EL (cell line): ENCODE results near the gene IFIT2.
"Not testable (repeated sequence)": the region's sequence is repeated elsewhere in the genome, so short reads cannot be mapped to it uniquely, and the experiment has no call there.

ENCODE experiments used
- DNase-seq: peaks from one replicate; pipeline ENCODE4 v3.0.0-alpha.2; 2016

The IFIT2 gene, protein sequence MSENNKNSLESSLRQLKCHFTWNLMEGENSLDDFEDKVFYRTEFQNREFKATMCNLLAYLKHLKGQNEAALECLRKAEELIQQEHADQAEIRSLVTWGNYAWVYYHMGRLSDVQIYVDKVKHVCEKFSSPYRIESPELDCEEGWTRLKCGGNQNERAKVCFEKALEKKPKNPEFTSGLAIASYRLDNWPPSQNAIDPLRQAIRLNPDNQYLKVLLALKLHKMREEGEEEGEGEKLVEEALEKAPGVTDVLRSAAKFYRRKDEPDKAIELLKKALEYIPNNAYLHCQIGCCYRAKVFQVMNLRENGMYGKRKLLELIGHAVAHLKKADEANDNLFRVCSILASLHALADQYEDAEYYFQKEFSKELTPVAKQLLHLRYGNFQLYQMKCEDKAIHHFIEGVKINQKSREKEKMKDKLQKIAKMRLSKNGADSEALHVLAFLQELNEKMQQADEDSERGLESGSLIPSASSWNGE

DNA sequence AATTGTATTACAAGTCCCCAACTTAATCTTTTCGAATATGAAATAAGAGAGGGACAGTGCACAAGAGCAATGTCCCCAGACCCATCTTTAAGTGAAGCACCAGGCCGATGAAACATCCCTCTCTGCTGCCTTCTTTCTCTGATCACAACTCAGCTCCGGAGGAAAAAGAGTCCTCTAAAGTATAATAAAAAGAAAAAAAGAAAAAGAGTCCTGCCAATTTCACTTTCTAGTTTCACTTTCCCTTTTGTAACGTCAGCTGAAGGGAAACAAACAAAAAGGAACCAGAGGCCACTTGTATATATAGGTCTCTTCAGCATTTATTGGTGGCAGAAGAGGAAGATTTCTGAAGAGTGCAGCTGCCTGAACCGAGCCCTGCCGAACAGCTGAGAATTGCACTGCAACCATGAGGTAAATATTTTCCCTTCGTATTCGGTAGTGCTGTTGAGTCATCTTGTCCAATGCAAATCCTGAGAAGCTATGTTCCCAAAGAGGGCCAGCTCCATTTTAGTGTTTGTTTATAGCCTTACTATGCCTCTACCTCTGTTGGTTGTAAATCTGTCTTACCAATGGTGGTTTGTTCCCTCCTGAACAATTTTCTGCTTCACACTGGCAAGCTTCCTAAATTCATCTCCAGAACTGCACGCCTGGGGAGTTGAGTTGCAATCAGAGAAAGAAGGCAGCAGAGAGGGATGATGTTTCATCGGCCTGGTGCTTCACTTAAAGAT is at the start of gene IFIT2:
TSS of gene IFIT2 (plus strand) at position 326 of the 725 bp plus-strand sequence. CDS start at position 404, 78 bp downstream.
- peak; percentile 71 for DNase-seq

DNA sequence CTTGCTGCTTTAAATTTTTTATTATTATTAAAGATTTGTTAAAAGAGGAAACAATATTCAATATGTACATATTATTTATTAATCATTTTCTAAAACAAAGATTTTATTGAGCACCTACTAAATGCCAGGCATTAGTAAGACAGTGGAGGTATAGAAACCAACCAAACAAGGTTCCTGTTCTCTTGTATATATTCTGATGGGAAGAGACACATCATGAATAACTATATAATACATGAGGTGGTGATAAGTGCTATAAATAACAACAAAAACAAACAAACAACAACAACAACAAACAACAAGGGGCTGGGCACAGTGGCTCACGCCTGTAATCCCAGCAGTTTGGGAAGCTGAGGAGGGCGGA is 49.6 kb upstream of the IFIT2 start:
- no peak for DNase-seq

DNA sequence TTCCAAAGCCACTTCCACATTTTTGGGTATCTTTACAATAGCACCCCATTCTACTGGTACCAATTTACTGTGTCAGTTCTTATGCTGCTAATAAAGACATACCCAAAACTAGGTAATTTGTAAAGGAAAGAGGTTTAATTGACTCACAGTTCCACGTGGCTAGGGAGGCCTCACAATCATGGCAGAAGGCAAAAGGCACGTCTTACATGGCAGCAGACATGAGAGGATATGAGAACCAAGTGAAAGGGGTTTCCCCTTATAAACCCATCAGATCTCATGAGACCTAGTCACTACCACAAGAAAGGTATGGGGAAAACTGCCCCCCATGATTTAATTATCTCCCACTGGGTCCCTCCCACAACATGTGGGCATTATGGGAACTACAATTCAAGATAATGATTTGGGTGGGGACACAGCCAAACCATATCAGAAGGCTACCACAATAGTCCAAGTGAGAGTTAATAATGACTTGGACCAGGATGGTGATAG is 46.7 kb upstream of the IFIT2 start:
- DNase-seq, result not testable (repeated sequence)

DNA sequence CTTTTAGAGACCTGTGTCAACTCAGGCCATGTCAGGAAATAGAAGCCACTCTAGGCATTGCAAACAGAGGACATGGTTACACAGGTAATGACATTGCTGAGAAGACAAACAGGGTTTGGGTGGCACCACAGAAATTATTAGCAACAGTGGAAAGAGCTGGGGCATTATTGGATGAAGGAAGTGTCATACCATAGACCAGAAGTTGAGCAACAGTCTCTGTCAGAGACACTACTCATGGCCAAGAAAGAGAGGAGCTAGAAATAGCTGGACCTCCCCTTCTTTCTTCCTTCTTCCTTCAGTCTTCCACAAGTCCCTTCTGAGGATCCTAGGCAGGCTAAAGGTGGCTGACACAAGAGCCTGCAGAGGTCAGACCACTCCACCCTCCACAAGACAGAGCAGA is 46.1 kb upstream of the IFIT2 start:
- no peak for DNase-seq

DNA sequence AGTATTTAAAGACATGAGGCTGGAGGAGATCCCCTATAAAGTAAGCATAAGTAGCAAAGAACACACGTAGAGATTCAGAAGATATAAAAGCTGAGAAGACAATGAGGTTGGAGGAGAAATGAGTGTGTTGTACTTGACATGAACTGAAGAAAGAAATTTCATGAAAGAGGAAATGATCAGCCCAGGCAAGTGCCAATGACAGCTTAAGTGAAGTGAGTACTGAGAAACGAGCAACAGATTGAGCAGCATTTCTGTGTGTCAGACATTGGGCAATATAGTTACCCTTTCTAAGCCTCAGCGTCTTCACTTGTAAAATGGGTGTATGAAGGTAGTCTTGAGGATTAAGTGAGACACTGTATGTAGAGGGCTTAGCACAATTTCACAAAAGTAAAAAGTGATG is 45.5 kb upstream of the IFIT2 start:
- no peak for DNase-seq

GRCh38 chr10:89256962-89257361 is 44.9 kb upstream of the IFIT2 start:
- no peak for DNase-seq

DNA sequence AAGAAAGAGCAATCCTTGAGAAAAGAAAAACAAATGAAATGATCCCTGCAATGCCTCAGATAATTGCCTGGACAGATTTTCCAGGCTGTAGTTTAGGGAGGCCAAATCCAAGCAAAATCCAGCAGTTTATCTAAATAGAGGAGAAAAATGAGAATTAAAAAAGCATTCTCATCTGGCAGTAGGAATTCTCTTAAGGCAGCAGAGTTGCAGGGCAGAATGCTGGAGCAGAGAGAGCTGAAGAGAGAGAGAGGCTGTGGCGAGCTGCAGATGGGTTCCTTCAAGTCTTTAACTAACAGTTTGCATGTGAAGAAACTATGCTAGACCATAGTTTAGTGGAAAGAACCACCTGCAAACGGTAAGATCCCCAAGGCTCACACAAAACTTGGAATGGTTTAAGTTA is 44.3 kb upstream of the IFIT2 start:
- DNase-seq, result no peak

- DNase-seq, result no peak
These were observed 43.0 kb upstream of the IFIT2 start for GRCh38 chr10:89258881-89259280.

GRCh38 chr10:89262086-89263051 is 39.5 kb upstream of the IFIT2 start:
- DNase-seq, result peak; percentile 82

- no peak for DNase-seq
These were observed 38.8 kb upstream of the IFIT2 start for GRCh38 chr10:89263091-89263490.

- no peak for DNase-seq
These were observed 38.3 kb upstream of the IFIT2 start for GRCh38 chr10:89263531-89263930.

GRCh38 chr10:89266721-89267453 is 35.0 kb upstream of the IFIT2 start:
- no peak for DNase-seq

DNA sequence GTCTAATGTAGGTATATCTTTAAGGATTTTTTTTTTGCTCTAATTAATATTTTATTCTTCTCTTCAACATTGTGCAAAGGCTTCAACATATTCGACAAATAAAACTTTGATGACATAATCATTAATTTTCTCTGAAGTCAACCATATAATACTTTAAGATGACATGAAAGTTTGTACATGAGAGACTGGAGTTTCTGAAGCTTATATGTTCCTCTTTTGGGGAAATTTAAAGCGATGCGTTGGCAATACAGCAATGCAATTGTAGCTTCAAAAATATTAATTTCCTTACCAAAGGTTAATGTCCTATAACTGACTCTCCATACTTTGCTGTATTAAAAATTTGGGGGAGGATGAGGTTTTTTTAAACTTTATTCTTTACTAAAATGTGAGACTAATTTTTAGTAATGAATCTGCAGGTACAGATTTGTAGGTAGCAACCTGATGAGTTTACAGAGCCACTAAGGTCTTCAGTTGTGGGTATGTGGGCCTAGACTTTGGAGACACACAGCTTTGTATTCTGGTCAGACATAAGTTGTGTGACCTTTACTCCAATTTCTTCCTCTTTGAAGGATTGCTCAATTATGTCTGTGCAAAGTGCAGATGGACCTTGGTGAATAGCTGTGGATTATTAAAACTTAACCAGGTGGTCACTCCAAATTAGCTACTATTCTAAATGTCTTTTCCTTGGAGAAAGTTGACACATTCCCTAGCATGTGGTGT is 32.3 kb upstream of the IFIT2 start:
- no peak for DNase-seq

DNA sequence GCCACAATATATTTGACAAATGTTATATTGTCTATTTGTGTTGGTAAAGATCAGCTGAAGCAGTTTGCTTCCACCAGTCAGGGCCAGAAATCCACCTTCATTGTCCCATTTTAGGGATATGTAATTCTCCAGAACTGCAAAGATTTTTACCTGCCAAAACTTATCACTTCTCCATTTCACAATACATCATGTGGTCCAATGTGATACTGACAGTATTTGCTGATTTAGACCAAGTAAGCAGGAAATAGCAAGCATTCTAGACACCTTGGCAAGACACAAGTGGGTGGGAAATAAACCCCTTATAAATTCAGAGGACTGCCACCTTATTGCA is 31.7 kb upstream of the IFIT2 start:
- DNase-seq, result no peak

DNA sequence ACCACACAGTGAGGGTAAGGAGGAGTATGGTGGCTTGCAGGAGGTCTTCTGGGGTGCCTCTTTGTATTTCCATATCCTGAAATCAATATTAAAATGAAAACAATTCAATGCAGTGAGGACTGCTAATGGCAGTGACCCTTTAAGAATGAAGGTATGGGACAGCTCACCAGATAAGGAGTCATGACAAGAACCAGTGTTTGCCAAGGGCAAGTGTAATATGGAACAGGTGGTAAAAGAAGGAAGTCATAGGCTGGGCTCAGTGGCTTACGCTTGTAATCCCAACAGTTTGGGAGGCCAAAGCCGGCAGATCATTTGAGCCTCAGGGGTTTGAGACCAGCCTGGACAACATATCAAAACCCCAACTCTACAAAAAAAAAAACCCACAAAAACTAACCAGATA is 30.3 kb upstream of the IFIT2 start:
- no peak for DNase-seq

- DNase-seq, result no peak
These were observed 28.2 kb upstream of the IFIT2 start for GRCh38 chr10:89273680-89274079.

DNA sequence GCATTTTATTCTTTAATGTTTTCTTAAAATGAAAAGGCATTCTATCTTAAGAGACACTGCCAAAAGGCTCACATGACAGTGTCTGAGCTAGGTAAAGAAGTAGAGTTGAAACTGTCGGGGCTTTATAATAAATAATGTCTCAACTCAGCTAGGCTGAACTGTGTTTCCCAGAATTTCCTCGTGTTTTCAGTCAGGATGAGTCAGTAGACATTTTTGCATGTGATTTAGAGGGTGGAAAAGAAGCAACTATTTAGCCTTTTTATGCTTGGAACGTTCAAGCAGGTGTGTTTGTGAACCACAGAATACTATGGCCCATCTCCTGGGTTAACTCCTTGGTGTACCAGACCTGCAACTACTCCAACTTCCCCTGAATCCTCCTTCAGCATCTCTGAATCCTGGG is 26.9 kb upstream of the IFIT2 start:
- DNase-seq, result no peak

DNA sequence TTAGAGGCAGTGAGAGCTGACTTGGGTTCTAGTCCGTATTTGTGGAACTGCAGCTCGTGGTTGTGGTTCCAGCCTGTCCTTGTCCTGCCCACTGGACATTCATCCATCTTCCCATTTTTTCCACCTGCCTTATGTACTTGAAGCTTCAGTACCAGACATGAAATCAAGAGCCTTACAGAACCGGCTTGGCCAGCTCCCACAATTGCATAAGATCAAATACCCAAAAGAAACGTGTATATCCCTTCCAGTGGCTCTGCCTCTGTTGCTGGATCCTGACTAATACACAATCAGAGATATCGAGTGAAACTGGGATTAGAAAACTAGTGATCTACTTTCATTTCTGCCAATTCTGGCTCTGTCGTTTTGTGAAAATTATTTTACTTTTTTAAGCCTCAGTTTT is 26.5 kb upstream of the IFIT2 start:
- DNase-seq, result no peak

DNA sequence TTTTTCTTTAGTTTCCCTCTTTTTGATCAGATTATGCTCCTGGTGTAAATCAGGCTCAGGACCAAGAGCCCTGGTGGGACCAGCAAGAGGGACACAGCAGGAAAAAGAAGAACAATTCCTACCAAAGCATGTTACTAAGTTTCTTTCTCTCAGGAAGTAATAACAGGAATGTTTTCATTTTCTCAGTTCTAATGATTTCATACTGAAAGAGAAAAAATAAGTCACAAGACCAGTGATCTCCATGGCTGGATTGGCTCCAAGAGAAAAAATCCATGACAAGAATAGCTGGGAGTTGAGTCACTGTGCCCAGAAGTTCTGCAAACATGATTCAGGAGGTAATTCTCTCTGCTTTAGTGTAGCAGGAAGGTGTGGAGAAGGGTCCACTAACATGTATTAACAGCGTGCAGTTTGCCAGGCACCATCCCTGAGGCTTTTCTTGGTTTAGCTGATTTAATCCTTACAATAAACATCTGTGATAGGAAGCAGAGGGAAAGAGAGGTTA is 23.8 kb upstream of the IFIT2 start:
- DNase-seq, result peak; percentile 99

GRCh38 chr10:89278900-89279392 is 22.9 kb upstream of the IFIT2 start:
- no peak for DNase-seq

DNA sequence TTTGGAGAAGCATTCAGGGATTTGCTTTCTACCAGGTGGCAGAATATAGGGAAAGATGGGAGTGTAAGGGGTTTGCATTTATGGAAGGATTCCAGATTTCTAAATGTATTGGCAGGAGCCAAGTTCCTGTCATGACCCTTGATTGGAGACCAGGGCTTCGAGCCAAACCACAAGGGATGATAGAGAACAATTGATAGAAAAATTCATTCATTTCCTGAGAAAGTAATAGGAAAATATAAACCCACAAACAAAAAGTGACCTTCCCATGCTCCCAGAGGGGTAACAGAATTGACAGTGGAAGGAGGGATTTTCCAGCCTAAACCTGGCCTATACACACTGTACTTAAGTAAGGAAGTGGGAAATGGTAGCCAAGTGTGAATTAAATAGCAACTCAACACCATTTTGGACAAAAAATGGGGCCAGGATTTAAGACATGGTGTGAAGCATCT is 22.4 kb upstream of the IFIT2 start:
- peak; percentile 58 for DNase-seq
